OCI-M1 (cell line): ENCODE measurements around the gene GSTM2.

Experiments used
- DNase-seq: peaks from one replicate; lab custom pipeline; 2025; lab: John Stamatoyannopoulos, UW

Gene GSTM2

GRCh38 chr1:109629372-109630030 lies 38.4 kb upstream of the GSTM2 start:
- DNase-seq = no peak

GRCh38 chr1:109630081-109630897 lies 37.6 kb upstream of the GSTM2 start:
- no peak for DNase-seq

DNA sequence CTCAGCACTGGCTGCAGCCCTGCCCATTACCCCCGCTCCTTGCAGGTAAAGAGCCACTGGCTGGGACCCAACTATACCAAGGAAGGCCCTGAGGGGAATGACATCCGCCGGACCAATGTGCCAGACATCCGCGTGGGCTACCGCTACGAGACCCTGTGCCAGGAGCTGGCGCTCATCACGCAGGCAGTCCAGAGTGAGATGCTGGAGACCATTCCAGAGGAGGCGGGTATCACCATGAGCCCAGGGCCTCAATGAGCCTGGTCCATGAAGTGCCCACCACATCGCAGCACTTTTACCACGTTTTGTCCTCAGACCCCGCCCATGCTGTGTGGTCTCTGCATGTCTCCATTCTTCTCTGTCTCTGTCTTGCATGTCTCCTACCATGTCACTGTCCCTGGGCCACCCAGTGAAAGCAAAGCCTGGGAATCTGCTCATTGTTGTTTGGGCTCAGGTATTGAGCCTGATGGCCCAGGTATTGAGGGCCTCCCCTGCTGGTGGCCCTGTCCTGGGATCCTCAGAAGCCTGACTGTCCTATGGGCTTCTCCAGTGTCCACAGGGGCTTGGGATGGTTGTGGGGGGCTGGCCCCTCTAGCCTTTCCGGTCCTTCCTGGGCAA lies 36.9 kb upstream of the GSTM2 start:
- no peak for DNase-seq

DNA sequence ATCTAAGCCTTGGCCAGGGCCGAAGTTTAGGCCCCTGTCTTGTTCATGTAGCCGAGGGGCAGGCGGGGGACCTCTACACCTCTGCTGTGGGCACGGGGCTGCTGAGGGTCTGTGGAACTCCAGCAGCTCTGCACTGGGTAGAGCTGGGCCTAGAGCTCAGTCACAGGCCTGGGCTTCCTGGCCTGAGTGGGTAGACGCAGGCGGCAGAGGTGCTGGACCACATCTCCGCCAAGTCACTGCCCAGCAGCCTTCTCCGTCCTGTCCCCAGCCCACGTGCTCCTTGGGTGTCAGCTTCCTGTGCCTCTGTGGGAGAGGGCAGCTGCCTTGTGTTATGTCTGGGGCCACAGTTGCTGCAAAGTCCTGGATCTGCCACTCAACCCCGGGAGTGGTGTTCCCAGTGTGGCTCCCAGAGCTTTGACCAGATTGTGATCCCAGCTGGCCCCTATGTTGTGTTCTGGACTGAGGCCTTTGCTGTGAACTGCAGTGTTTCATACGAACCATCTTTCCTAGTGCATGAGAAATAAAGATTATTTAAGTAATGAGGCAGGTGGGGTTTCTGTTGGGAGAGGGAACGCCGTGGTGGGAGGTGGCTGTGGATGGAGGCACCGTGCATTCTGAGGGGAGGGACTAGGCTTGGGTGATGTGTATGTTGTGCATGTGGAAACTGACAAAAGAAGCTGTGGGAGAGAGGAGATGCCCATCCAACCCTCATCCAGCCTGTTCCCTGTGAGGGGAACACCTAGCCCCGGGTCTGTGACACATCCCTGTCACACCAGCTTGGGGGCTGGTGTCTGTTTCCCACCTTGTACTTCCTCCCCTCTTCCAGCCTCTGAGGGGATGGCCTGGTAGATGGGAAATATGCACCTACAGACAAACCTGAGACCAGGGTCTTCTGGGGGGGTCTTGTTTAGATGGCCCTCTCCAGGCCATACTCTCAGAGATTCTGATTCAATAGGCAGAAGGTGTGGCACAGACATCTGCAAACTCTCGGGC lies 36.0 kb upstream of the GSTM2 start:
- no peak for DNase-seq

DNA sequence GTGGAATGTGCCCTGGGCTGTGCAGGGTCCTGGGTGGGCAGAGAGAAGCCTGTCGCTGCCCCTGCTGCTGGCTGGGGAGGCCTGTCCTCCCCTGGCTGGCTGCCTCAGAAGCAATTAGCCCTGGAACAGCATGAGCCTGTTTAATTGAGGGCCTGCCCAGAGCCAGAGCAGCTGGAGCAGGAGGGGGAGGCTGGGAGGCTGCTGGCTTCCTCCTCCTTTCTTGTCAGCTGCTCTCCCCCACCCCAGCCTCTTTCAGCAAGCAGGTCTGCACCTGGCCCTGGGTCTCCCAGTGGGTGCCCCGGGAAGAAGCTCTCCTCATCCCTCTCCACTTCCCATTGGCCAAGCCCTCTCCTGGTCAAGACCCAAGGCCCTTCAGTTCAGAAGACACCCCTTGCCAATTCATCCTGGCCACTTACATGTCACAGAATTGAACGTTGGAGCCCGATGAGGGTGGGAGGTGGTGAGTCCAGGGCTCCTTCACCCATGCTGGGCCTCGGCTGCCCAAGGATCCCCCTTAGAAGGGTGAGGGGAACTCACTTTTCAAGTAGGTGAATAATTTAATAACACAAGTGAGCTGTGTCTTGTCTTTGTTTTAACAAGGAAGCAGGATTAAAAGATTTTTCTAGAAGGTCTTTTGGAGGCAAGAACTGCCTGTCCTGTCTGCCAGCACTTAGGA lies 35.0 kb upstream of the GSTM2 start:
- DNase-seq = no peak

DNA sequence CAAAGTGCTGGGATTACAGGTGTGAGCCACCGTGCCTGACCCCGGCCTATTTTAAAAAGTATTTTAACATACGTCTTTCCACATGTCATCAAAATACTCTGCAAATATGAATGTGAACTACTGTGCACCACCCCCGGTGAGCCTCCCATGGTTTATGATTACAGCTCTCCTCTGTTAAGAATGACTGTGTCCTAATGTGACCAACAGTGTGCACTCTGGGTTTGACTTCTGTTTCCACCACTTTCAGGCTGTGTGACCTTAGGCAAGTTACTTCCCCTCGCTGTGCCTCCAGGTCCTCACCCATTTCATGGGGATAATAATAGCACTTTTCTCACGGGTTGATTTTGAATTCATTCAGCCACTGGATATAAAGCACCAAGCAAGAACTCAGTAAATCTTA lies 33.6 kb upstream of the GSTM2 start:
- no peak for DNase-seq

DNA sequence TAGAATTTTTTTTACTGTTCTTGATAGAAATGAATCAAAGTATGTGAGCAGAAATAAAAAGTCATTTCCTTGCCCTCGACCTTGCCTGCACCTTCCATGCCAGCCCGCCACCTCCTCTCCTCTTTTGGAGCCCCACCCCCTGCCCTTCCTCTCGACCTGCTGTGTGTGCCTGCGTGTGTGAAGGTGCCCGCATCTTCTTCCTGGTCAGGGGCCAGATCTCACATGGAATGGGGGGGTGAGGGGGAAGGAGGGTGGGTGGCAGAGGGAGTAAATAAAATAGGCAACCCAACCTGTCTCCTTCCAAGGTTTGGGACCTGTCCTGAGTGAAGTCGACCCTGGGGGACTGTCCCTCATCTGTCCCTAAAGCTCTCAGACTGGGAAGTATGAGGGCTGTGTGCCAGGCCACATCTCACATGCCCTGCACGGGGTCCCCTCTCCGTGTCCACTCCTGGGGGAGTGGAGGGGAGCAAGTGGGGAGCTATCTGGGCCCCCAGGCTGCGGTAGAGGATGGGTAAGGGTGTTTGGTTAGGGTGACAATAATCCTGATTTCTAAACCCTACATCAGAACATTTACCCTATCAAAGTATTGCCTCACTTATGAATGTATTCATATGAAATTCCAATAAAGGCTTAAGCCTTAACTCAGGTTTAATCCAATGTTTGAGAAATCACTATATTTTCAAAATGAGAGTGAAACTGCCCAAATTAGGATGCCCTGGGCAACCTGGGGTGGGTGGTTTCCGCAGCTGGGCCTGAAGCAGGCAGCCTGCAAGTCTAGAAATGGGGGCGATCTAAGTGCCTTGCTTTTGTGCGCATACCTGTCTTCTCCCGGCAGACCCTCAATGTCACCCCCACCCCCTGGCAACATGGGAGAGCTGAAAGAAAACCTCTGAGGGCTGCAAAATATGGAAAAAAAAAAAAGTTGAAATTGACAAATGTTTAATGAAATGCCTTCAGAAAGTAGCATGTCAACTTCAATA lies 32.8 kb upstream of the GSTM2 start:
- no peak for DNase-seq

GRCh38 chr1:109635862-109636200 lies 32.0 kb upstream of the GSTM2 start:
- DNase-seq = no peak

DNA sequence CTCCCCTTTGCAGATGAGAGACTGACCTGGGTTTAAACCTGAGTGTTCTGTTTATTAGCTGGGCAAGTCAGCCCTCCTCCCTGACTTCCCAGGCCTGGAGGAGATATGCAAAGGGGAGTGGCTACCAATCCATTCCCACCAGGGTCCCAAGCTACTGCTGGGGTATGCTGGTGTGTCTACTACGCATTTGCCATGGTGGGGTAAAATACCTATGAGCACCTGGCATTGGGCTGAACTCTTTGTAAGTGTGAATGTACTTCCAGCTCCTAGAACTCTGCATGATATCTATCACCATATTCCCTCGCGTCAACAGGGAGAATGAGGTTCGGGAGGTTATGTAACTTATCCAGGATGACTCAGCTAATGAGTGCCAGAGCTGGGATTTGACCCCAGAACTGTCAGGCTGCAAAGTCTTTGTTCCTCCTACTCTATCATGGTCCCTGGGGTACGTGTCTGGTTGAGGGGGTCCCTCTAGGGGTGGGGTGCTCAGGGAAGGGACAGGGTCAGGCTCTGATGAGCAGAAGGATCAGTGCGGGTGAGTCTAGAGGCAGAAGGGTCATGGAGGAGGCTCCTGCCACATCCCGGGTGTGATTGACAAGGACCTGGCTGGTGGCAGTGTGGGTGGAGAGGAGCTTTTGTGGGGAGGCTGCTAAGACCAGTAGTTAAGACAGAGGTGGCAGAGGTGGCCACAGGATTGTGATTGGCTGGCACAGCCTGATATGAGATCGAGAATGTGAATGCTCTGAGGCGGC lies 31.5 kb upstream of the GSTM2 start:
- DNase-seq = peak; percentile 21

GRCh38 chr1:109637446-109637845 lies 30.4 kb upstream of the GSTM2 start:
- no peak for DNase-seq

DNA sequence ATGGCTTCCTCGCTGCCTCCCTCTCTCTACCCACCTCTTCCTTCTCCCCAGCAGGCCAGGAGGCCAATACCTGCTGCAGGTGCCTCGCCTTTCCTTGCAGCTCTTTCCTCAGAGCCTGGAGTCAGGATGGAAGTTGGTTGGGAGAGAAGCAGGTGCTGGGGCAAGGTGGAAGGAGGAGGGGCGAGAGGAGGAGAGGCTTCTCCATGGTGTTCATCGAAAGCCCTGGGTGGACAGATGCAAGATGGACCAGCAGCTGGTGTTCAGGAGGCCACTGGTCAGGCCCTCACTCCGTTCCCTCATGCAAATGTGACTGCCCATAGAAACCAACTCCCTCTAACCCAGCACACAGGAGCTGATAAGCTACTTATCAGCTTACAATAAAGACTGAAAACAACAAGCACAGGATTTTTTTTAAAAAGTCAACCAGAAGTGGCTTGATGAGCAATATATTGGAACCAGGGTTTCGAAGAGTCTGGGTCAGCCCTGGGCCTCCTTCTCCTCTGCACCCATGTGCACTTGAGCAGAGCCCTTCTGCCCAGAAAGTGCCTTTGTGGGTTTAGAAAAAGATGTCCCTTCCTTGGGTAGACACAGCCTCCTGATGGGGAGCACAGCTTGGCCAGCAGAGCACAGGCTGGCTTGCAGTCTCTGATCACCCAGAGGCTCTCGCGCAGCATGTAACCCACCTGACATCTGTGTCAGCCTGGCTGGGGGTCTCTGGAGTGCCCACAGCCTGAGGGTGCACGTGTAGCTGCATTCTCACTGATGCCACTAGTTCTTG lies 28.6 kb upstream of the GSTM2 start:
- DNase-seq = peak; percentile 53

- no peak for DNase-seq
Observed at GRCh38 chr1:109639841-109640184, 28.0 kb upstream of the GSTM2 start.

DNA sequence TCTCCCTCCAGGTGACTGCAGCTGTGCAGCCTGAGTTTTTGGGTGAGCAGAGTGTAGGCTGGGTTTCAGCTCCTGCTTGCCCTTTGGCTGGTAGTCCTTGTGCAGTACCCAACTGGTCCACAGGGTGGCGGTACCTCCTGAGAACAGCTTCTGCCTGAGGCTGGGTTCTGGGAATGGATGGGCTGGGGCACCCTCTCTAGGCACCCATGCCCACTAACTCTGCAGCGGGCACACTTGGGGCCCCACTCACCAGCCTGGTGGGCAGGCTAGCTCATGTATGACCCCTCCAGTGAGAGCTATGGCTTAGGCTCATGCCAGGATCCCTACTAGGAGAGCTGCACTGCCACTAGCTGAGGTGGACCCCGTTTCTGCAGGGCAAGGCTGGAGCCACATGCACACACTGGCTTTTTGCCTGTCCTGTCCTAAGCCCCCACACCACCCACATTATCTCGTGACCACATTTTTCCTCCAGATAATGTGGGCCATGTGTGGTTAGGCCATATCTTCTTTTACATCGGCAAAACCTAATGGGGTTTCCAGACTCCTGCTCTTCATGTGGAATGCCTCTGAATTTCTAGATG lies 27.5 kb upstream of the GSTM2 start:
- DNase-seq = peak; percentile 87

DNA sequence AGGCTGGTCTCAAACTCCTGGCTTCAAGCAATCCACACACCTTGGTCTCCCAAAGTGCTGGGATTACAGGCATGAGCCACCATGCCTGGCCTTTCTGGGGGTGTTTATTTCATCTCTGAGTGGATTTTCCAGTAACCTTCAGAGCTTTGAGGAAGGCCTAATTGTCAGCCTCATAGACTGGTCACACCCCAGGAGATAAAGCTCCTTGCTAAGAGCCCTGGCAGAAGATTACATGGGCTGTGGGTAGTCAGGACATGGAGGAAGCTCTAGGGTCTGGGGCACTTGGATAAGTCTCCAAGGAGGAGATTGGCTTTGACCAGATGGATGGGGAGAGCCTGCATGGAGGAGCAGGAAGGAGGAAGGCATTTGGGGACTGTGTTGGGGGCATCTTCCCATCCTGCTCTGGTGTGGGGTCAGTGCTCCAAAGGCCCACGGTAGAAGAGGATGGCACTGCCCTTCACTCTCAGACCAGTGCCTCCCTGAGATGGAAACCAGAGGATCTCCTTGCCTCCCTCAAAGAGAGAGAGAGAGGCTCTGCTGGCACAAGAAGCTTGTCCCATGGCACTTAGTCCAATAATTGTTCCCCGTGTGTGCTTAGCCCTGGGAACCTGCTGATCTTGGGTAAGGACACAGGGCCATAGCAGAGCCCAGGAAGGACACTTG lies 26.6 kb upstream of the GSTM2 start:
- DNase-seq = no peak

DNA sequence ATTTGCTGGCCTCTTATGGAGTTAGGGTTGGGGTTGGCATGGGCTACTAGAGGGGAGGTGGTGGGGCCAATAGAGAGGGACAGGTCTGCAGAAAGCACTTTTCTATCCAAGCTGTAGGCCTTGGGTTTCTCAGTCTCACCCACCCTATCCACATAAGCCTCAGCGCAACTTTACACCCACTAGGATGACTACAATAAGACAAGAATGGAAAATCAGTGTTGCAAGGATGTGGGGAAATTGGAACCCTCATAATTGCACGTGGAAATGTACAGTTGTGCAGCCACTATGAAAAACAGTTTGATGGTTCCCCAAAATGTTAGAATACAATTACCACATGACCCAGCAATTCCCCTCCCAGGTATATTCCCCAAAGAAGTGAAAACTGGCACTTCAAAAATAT lies 26.0 kb upstream of the GSTM2 start:
- DNase-seq = no peak

GRCh38 chr1:109642626-109643025 lies 25.2 kb upstream of the GSTM2 start:
- DNase-seq = peak; percentile 13

DNA sequence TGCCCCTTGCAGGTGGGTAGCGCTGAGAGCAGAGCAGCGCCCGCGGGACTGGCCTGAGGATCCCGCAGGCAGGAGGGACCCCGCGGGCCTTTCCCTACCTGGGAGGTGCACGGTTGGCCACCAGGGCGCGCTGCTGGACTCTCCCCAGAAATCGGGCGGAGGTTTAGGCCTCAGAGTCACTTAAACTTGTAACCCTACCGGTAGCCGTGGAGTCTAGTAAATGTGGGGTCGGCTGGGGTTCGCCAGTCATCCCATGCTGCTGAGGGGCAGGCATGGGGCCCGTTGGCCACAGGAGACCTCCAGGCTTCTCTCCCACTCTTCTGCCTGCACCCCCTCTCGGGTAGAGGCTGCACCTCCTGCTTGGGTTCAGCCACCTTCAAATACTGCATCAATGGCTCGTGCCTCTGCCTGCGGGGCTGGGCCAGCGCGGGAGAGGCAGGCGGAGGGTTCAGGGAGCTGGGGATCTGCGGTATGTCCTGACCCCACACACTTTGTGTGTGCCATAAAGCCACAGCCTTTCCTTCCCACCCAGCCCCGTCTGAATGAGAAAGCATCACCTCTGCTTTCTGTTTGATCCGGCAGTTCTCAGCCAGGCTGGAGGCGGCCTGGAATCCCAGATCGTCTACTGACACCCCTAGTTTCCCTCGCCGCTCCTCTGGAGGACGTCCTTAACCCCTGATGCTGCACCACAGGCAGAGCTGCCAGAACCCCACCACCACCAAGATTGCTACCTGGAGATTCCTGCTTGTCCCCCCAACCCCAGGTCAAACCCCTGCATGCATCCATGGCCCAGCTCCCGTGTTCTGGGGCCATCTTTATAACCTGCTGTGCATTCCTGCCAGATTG lies 24.2 kb upstream of the GSTM2 start:
- DNase-seq = peak; percentile 86
